T-helper 1 cell treated with Interleukin-12 subunit alpha and Interleukin-12 subunit beta and Interleukin-4 antibody, amounts not matched to agents 30 μg/mL and 1 μg/mL, for 36 hours (primary cell): Measurements from ENCODE around the gene VANGL1.

Source experiments
- H3K27ac Mint-ChIP-seq: one replicate; pipeline ENCODE4 v1.8.0; 2021; ENCODE audit warnings: mild to moderate bottlenecking, mixed read lengths
- H3K27me3 Mint-ChIP-seq: one replicate; pipeline ENCODE4 v1.8.0; 2021; ENCODE audit warnings: low read depth, mixed read lengths
- H3K36me3 Mint-ChIP-seq: one replicate; pipeline ENCODE4 v1.8.0; 2021; ENCODE audit warnings: low read depth, mixed read lengths
- H3K4me1 Mint-ChIP-seq: one replicate; pipeline ENCODE4 v1.8.0; 2021; ENCODE audit warnings: low read depth, mixed read lengths
- H3K4me3 Mint-ChIP-seq: one replicate; pipeline ENCODE4 v1.8.0; 2021; ENCODE audit warnings: mild to moderate bottlenecking, moderate library complexity, mixed read lengths
- H3K9me3 Mint-ChIP-seq: one replicate; pipeline ENCODE4 v1.8.0; 2021; ENCODE audit warnings: mixed read lengths

VANGL1 gene

DNA sequence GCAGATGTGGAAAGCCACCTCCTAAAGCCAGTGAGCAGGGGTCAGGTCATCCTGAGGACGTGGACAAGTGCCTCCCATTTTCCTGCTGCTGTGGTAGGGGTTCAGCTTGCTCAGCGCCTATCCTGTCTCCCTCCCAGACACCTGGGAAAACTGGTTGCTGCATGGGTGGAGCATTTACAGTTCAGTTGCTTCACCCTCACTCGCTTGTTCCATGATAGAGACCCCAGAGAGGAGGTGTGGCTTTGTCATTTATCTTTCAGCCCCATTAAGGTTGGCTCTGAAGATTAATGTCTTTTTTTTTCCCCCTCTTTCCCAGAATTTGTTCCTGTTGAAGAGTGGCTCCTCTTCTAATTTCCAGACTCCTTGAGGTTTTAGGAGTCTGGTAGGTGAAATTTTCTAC is 9.2 kb downstream of the VANGL1 start:
- no peak overlapping the region for H3K27ac Mint-ChIP-seq
- H3K27me3 Mint-ChIP-seq, result no peaks in the 10 kb centered on the region
- H3K36me3 Mint-ChIP-seq, result peaks cover 11% of the 10 kb centered on the region
- no peak overlapping the region for H3K4me3 Mint-ChIP-seq
- no peaks in the 10 kb centered on the region for H3K9me3 Mint-ChIP-seq
- peaks cover 19% of the 10 kb centered on the region for H3K4me1 Mint-ChIP-seq

DNA sequence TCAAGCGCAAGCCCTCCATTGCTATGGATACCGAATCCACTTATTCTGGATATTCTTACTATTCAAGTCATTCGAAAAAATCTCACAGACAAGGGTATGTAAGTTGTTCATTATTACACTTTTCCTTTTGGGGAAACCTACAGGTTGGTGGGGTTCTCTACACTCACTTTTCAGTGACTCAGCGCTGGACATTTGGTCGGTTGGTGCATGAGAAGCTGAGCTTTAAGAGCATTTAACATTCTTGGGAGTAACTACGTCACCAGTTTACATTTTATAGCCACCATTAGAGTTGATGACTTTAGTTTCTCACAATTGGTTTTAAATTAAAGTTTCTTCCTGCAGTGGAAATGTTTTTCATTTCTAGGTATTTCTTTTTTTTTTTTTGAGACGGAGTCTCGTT is 9.6 kb downstream of the VANGL1 start:
- H3K36me3 Mint-ChIP-seq, result peaks cover 11% of the 10 kb centered on the region
- H3K27me3 Mint-ChIP-seq, result no peaks in the 10 kb centered on the region
- H3K4me1 Mint-ChIP-seq, result peaks cover 22% of the 10 kb centered on the region
- H3K27ac Mint-ChIP-seq, result no peak overlapping the region
- H3K9me3 Mint-ChIP-seq, result no peaks in the 10 kb centered on the region
- no peak overlapping the region for H3K4me3 Mint-ChIP-seq

DNA sequence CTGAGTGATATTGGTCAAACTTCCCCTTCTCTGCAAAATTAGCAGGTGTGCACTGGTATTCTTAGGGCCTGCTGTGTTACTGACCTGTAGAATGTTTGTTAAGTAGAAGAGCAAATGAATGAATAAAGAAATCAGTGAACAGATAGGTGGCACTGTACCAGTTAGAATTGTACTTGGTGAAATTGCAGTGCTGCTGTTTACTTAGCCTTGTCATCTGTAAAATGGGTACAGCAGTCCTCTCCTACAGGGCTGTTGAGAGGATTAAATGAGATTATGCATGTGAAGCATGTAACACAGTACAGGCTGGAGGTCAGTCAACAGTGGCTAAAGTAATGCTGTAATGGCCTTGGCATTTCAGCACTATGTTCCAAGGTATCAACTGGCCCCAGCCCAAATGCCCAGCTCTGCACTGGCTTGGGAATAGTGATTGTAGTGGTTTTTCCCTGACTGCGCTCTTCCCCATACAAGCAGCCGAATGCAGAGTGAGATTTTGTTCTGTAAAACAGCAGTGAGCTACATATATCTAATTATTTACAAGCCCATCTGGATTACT is 10.5 kb downstream of the VANGL1 start:
- Mint-ChIP-seq H3K27me3 (no peaks in the 10 kb centered on the region), H3K4me3 (no peak overlapping the region), H3K36me3 (peaks cover 11% of the 10 kb centered on the region), H3K4me1 (peaks cover 26% of the 10 kb centered on the region), H3K27ac (no peak overlapping the region), H3K9me3 (no peaks in the 10 kb centered on the region)

DNA sequence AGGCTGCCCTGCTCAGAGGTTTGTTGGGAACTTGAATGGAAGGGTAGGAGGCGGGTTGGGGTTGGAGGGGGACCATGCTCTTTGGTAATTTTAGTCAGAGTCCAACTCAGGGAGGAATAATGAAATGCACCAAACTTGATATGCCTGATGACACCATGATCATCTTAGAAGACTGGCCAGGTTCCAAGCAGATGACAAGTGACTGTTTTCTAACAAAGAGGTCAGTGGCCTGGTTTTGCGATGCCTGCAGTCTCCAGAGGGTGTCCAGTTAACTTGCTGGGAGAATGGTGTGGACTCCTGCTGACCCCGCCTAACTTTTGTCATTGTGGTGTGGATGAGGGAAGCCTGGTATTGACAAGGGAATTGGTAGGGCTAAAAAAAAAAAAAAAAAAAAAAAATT is 12.4 kb downstream of the VANGL1 start:
- H3K4me3 Mint-ChIP-seq, result no peak overlapping the region
- no peak overlapping the region for H3K27ac Mint-ChIP-seq
- peaks cover 26% of the 10 kb centered on the region for H3K4me1 Mint-ChIP-seq
- H3K9me3 Mint-ChIP-seq, result no peaks in the 10 kb centered on the region
- H3K27me3 Mint-ChIP-seq, result no peaks in the 10 kb centered on the region
- H3K36me3 Mint-ChIP-seq, result peaks cover 20% of the 10 kb centered on the region

DNA sequence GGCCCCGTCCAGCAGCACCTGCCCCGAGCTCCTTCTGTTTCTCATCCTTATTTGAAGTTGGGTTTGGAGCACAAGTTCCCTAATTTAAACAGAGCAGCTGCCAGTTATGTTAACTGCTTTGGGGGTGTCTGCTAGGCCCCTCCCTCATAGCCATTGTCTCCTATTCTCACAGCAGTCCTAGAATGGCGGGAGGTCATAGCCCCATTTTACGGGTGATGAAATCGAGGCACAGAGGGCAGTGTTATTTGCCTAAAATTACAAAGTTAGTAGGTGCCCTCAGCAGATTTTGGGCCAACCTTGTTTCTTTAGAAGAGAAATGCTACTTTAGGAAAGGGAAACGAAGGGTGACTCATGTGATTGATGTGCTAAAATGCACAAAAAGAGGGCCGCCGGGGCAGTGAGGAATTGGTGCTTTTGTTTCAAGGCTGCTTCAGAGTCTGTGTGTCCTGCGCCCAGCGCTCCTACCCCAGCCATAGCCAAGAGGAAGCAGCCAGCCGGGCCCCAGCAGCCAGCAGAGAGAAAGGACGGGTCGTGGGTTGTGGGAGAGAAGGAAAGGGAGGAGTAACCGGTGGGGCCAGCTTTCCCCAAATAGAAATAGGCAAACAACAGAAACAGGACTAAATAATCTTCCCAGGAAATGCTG is 13.0 kb downstream of the VANGL1 start:
- Mint-ChIP-seq H3K36me3 (peaks cover 19% of the 10 kb centered on the region), H3K27ac (peak overlapping the region; percentile 41), H3K27me3 (no peaks in the 10 kb centered on the region), H3K4me1 (peaks cover 19% of the 10 kb centered on the region), H3K9me3 (no peaks in the 10 kb centered on the region), H3K4me3 (no peak overlapping the region)

DNA sequence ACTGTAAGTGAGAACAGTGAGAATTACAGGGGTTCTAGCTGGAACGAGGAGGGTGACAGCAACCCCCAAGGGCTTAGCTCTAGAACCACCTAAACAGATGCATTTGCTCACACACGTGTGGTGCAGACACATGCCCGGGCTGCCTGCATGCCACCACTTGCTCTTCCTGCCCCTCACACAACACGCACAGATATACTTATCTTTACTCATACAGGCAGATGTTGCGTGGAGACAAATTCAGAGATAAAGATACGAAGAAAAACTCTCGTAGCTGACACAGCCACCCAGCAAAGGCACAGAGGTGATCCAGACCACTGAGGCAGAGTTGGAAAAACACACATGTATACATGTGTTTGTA is 13.5 kb downstream of the VANGL1 start:
- H3K9me3 Mint-ChIP-seq, result no peaks in the 10 kb centered on the region
- peaks cover 14% of the 10 kb centered on the region for H3K4me1 Mint-ChIP-seq
- no peak overlapping the region for H3K27ac Mint-ChIP-seq
- H3K27me3 Mint-ChIP-seq, result no peaks in the 10 kb centered on the region
- H3K36me3 Mint-ChIP-seq, result peaks cover 21% of the 10 kb centered on the region
- no peak overlapping the region for H3K4me3 Mint-ChIP-seq

DNA sequence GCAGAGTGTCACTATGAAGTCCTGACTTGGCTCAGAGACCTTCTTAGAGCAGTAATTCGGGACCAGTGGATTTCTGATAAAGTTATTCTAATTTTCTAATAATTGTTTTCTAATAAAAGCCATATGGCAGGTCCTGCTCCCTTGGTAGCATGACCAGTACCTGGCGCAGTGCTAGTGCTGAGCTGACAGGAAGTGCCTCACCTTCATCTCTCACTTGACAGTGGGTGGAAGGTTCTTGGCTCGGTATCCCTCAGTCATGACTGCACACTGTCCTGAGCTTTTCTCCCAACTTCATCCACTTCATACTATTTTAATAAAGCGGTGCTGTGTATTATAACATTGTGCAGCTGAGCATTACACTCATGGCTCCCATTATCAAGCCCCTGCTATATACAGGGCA is 14.1 kb downstream of the VANGL1 start:
- Mint-ChIP-seq H3K4me3 (no peak overlapping the region), H3K27me3 (no peaks in the 10 kb centered on the region), H3K27ac (no peak overlapping the region), H3K9me3 (no peaks in the 10 kb centered on the region), H3K36me3 (peaks cover 25% of the 10 kb centered on the region), H3K4me1 (peaks cover 14% of the 10 kb centered on the region)

DNA sequence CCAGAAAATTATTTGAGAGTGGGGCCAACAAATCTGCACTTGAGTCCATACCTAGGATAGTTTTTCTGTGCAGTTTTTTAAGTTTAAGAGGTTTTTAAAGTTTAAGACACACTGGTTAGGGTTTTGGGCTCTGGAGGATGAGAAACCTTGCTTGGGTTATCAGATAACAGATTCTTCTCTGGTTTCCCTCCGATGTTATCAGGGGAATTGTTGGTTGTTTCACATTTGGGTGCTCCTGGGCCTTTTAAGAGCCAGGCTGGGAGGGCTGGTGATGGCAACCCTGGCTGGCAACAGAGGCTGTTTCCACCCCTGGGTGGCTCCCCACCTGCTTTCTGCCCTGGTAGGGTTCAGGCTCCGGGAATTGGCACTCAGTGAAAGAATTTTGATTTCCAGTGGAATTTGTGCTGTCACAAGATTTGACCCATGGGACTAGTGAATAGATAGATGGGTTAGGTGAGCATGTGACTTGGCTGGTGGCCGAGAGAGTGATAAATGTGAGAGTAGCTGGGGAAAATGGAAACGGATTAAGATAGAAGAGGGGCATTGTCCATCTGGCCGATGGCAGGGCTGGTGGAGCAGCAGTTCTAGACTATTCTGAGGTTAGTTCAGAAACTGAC is 14.8 kb downstream of the VANGL1 start:
- H3K9me3 Mint-ChIP-seq, result no peaks in the 10 kb centered on the region
- H3K27ac Mint-ChIP-seq, result no peak overlapping the region
- H3K4me1 Mint-ChIP-seq, result peaks cover 14% of the 10 kb centered on the region
- no peak overlapping the region for H3K4me3 Mint-ChIP-seq
- H3K27me3 Mint-ChIP-seq, result no peaks in the 10 kb centered on the region
- peaks cover 26% of the 10 kb centered on the region for H3K36me3 Mint-ChIP-seq

DNA sequence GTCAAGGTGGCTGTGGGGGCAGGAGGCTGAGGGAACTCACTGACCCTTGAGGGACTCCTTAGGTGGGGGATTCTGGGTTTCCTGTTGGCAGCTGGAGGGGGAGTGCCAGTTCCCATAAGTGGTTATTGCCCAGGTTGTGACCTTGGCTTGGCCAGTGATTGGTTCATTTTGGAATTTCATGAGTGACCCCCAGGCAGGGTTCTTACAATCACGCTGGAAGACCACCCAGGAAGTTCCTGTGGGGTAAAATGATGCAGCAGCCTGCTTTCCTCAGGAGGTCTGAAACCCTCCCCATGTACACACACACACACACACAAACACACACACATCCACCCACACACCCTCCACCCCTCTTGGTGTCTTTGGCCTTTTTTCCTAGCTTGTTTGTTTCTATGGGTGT is 16.9 kb downstream of the VANGL1 start:
- Mint-ChIP-seq H3K9me3 (no peaks in the 10 kb centered on the region), H3K27ac (no peak overlapping the region), H3K36me3 (peaks cover 22% of the 10 kb centered on the region), H3K4me1 (peaks cover 14% of the 10 kb centered on the region), H3K4me3 (no peak overlapping the region), H3K27me3 (no peaks in the 10 kb centered on the region)

DNA sequence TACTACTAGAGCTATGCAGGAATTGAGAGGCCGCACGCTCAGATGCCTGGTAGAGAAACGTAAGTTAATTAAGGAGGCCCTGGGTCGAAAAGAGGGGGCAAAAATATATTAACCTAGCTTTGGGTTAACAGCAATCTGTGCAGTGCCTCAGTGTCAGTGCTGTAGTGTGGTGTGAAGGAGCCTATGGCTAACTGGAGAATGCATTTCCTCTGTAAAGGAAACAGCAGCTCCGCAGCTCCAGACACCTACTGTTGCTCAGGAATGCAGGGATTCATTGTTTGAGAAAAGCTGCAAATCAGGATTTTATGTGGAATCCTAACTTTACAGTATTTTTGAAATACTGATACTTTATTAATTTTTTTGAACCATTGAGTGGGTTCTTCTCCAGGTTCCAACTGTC is 18.4 kb downstream of the VANGL1 start:
- Mint-ChIP-seq H3K4me3 (no peak overlapping the region), H3K36me3 (peaks cover 32% of the 10 kb centered on the region), H3K4me1 (peaks cover 10% of the 10 kb centered on the region), H3K27ac (no peak overlapping the region), H3K27me3 (no peaks in the 10 kb centered on the region), H3K9me3 (no peaks in the 10 kb centered on the region)

DNA sequence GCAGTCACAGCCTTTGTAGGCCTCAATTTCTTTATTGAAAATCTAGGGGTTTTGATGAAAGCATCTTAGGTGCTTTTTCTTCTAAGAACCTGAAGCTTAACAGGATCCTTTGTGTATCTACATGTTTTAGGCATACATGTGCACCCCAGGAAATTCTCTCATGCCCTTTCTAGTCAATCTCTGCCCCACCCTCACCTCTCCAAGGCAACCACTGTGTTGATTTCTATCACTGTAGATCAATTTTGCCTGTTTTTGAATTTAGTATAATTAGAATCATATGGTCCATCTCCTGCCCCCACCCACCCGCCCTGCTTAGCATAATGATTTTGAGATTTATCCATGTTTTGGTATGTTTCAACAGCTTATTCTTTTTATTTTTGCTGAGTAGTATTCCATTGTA is 19.4 kb downstream of the VANGL1 start:
- no peak overlapping the region for H3K27ac Mint-ChIP-seq
- H3K36me3 Mint-ChIP-seq, result peaks cover 35% of the 10 kb centered on the region
- no peak overlapping the region for H3K4me3 Mint-ChIP-seq
- peaks cover 5% of the 10 kb centered on the region for H3K4me1 Mint-ChIP-seq
- H3K27me3 Mint-ChIP-seq, result no peaks in the 10 kb centered on the region
- no peaks in the 10 kb centered on the region for H3K9me3 Mint-ChIP-seq

DNA sequence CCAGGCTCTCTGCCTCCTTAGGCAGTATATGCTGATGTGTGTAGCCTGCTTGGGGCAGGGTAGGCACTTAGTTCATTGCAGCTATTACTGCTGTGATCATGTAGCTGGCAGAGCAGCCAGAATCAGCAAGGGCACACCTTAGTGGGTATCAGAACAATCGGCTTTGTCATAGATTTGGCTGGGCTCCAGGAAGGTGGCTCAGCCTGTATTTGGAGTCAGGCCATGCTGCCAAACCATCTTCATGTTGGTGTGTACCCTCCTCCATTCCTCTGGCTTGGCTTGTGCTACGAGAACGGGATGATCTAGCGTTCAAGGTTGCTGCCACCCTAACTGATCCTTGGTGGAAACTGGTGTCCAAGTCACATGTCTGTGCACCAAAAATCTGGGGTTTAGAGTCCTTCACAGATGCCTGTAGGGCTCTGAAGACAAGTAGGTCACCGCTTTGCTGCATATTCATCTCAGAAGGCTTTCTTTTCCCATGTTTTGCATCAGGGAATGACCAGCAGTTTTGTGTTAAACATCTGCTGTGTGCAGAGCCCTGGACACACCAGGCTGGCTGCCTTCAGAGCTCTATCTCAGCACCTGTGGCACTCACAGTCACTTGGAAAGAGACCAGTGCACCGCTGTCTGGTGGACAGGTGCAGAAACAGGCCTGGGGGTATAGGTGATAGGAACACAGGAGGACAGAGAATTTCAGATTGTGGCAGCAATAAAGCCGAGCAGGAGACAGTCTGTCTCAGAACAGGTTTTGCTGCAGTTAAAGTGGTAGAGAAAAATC is 23.7 kb downstream of the VANGL1 start:
- Mint-ChIP-seq H3K27ac (no peak overlapping the region), H3K4me3 (no peak overlapping the region), H3K36me3 (peaks cover 34% of the 10 kb centered on the region), H3K27me3 (no peaks in the 10 kb centered on the region), H3K4me1 (peaks cover 9% of the 10 kb centered on the region), H3K9me3 (no peaks in the 10 kb centered on the region)

DNA sequence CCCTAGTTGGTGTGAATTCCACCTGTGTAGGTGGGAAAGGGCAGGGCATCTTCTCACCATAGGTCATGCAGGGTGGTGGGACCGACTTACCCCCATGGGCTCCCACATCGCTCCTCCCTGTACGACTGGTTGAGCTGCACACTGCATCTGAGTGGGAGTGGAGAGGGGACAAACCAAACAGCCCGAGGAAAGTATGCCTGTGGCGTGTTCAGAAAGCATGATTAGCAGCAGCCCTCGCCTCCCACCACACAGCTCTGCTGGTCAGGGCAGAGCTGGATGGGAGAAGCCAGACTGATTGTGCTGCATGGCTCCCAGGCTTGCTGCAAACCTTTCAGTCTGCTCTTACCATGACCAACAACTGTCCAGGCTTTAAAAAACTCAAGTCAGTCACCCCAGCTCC is 24.4 kb downstream of the VANGL1 start:
- H3K36me3 Mint-ChIP-seq, result peaks cover 28% of the 10 kb centered on the region
- H3K4me1 Mint-ChIP-seq, result peaks cover 9% of the 10 kb centered on the region
- H3K4me3 Mint-ChIP-seq, result no peak overlapping the region
- H3K9me3 Mint-ChIP-seq, result no peaks in the 10 kb centered on the region
- no peaks in the 10 kb centered on the region for H3K27me3 Mint-ChIP-seq
- no peak overlapping the region for H3K27ac Mint-ChIP-seq

DNA sequence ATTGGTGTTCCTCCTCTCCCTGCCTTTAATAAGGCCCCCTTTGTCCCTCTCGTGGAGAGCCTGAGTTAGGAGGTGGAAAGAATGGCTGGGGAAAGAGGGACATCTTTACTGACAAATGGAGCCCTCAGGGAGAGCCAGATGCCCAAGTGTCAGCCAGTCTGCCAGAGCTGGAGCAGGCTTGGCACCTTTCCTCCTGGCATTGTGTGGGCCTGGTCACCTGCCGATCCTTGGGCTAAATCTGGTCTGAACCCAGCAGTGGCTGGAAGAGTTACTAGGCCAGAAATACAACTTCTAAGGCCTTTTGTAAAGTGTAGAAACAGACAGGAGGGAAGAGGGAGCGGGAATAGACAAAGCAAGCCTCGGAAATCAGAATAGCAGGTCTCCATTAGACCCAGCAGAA is 24.9 kb downstream of the VANGL1 start:
- Mint-ChIP-seq H3K4me1 (peaks cover 9% of the 10 kb centered on the region), H3K27me3 (no peaks in the 10 kb centered on the region), H3K27ac (no peak overlapping the region), H3K36me3 (peaks cover 28% of the 10 kb centered on the region), H3K4me3 (no peak overlapping the region), H3K9me3 (no peaks in the 10 kb centered on the region)

DNA sequence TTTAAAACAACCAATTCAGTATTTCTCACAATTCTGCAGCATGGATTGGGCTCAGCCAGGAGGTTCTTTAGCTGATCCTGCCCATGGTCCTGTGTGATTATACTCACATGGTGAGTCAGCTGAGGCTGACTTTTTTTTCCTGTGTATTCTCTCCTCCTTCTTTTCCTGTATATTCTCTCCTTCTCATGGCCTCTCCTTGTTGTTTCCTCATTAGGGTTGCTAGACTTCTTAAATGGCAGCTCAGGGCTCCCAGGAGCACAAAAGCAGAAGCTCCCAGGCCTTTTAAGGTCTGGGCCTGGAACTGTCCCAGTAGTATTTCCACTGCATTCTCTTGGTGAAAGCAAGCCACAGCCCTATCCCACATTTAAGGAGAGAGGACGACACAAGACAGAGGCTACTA is 26.8 kb downstream of the VANGL1 start:
- no peak overlapping the region for H3K27ac Mint-ChIP-seq
- H3K36me3 Mint-ChIP-seq, result peaks cover 28% of the 10 kb centered on the region
- H3K9me3 Mint-ChIP-seq, result no peaks in the 10 kb centered on the region
- peaks cover 9% of the 10 kb centered on the region for H3K4me1 Mint-ChIP-seq
- H3K4me3 Mint-ChIP-seq, result no peak overlapping the region
- no peaks in the 10 kb centered on the region for H3K27me3 Mint-ChIP-seq
